Osteoblast (primary cell): ENCODE measurements around the gene PTPRN2. TPM values are rescaled to one million over a fixed set of nuclear protein-coding genes. Genes with fewer than 3 reads are reported as not detected.
A peak's percentile ranks its signal among the peaks of the same experiment; 100 is the strongest.

ENCODE experiments used
- DNase-seq: peaks from one replicate; pipeline ENCODE4 v3.0.0; 2011; ENCODE audit warnings: low spot score, mixed read lengths; ENCODE audit not compliant: insufficient read length; ENCODE audit errors: missing footprints
- H2AFZ ChIP-seq: 2 replicates; pipeline ENCODE4 v1.6.0; 2011; ENCODE audit warnings: mild to moderate bottlenecking, low read length
- H3K27ac ChIP-seq: 2 replicates; pipeline ENCODE4 v1.5.1; 2011; ENCODE audit warnings: mild to moderate bottlenecking, low read depth, low read length, moderate library complexity
- H3K27me3 ChIP-seq: 2 replicates; pipeline ENCODE4 v1.6.0; 2012; ENCODE audit warnings: mild to moderate bottlenecking, control low read depth, inconsistent platforms, low read length, moderate library complexity; ENCODE audit not compliant: insufficient read depth
- H3K36me3 ChIP-seq: 2 replicates; pipeline ENCODE4 v1.5.1; 2011; ENCODE audit warnings: mild to moderate bottlenecking, low read length, control low read depth, moderate library complexity; ENCODE audit not compliant: insufficient read depth
- H3K4me1 ChIP-seq: 2 replicates; pipeline ENCODE4 v1.5.1; 2011; ENCODE audit warnings: mild to moderate bottlenecking, low read length, control low read depth, moderate library complexity; ENCODE audit not compliant: insufficient read depth
- H3K4me2 ChIP-seq: 2 replicates; pipeline ENCODE4 v1.6.0; 2011; ENCODE audit warnings: mild to moderate bottlenecking, low read length; ENCODE audit not compliant: insufficient read depth
- H3K4me3 ChIP-seq: fragments of 200-600 bp; sonication (generic); 3 replicates; pipeline ENCODE4 v1.5.1; 2012; ENCODE audit warnings: mild to moderate bottlenecking, low read length, inconsistent platforms; ENCODE audit not compliant: insufficient read depth
- H3K79me2 ChIP-seq: 2 replicates; pipeline ENCODE4 v1.6.0; 2012; ENCODE audit warnings: mild to moderate bottlenecking, low read length, control low read depth, inconsistent platforms; ENCODE audit not compliant: insufficient read depth
- H3K9me3 ChIP-seq: 2 replicates; pipeline ENCODE4 v1.5.1; 2011; ENCODE audit warnings: low read depth, low read length, control low read depth
- H4K20me1 ChIP-seq: 2 replicates; pipeline ENCODE4 v1.6.0; 2012; ENCODE audit warnings: mild to moderate bottlenecking, low read length, control low read depth; ENCODE audit not compliant: insufficient read depth
- CTCF ChIP-seq: IDR thresholded peaks from 2 replicates; pipeline ENCODE4 v1.5.1; 2011; ENCODE audit warnings: mild to moderate bottlenecking, low read depth, low read length, moderate library complexity; ENCODE audit errors: extremely low read depth
- total RNA-seq: library from RNA; depleted of rRNA; stranded (reverse); fragments of >200 nt; gene quantifications from 2 replicates; pipeline ENCODE4 v1.2.3, GENCODE V29; 2012

Gene PTPRN2
- total RNA-seq, 1 donor: 0.36 TPM

- Histone ChIP-seq H3K4me2 (no peak overlapping the region), H3K9me3 (no peaks in the 10 kb centered on the region), H3K4me3 (no peak overlapping the region), H3K4me1 (no peaks in the 10 kb centered on the region), H2AFZ (no peak overlapping the region), H3K36me3 (no peaks in the 10 kb centered on the region), H3K79me2 (no peaks in the 10 kb centered on the region), H3K27ac (no peak overlapping the region), H3K27me3 (no peaks in the 10 kb centered on the region), H4K20me1 (no peaks in the 10 kb centered on the region)
- peak; percentile 73 for DNase-seq
- no peak for TF ChIP-seq CTCF
These were observed 315.0 kb downstream of the PTPRN2 start for GRCh38 chr7:158272509-158273137.

GRCh38 chr7:158272091-158272490, 315.5 kb downstream of the PTPRN2 start:
- no peak for TF ChIP-seq CTCF
- Histone ChIP-seq H3K79me2 (no peaks in the 10 kb centered on the region), H3K27ac (no peak overlapping the region), H3K36me3 (no peaks in the 10 kb centered on the region), H3K4me1 (no peaks in the 10 kb centered on the region), H3K4me3 (no peak overlapping the region), H2AFZ (no peak overlapping the region), H3K27me3 (no peaks in the 10 kb centered on the region), H4K20me1 (no peaks in the 10 kb centered on the region), H3K9me3 (no peaks in the 10 kb centered on the region), H3K4me2 (no peak overlapping the region)
- peak; percentile 77 for DNase-seq

- H3K27me3 ChIP-seq: no peaks in the 10 kb centered on the region
- no peaks in the 10 kb centered on the region for H3K36me3 ChIP-seq
- no peaks in the 10 kb centered on the region for H3K4me1 ChIP-seq
- H3K27ac ChIP-seq: no peak overlapping the region
- no peak for TF ChIP-seq CTCF
- H3K79me2 ChIP-seq: no peaks in the 10 kb centered on the region
- DNase-seq: peak; percentile 38
- no peaks in the 10 kb centered on the region for H4K20me1 ChIP-seq
- H3K4me3 ChIP-seq: no peak overlapping the region
- H3K9me3 ChIP-seq: no peaks in the 10 kb centered on the region
- no peak overlapping the region for H3K4me2 ChIP-seq
- H2AFZ ChIP-seq: no peak overlapping the region
These were observed 316.0 kb downstream of the PTPRN2 start for GRCh38 chr7:158271646-158272045.

GRCh38 chr7:158270856-158271413, 316.7 kb downstream of the PTPRN2 start:
- no peaks in the 10 kb centered on the region for H3K79me2 ChIP-seq
- peak; percentile 55 for DNase-seq
- no peaks in the 10 kb centered on the region for H4K20me1 ChIP-seq
- no peak overlapping the region for H3K4me2 ChIP-seq
- H3K36me3 ChIP-seq: no peaks in the 10 kb centered on the region
- H3K27ac ChIP-seq: no peak overlapping the region
- no peaks in the 10 kb centered on the region for H3K9me3 ChIP-seq
- TF ChIP-seq CTCF: no peak
- no peak overlapping the region for H2AFZ ChIP-seq
- H3K4me1 ChIP-seq: no peaks in the 10 kb centered on the region
- H3K27me3 ChIP-seq: no peaks in the 10 kb centered on the region
- no peak overlapping the region for H3K4me3 ChIP-seq
